Measurements from ENCODE around the gene TBC1D17.

Gene TBC1D17

GRCh38 chr19:49933643-49934042 is 56.1 kb downstream of the TBC1D17 start:
- no peak for DNase-seq (ENCODE audit: low read depth)
- no peak overlapping the region for H3K4me3 ChIP-seq (replicated peaks; ENCODE audit: low read depth, low read length)
- no peak for TF ChIP-seq CTCF (IDR thresholded peaks at IDR 0.05; ENCODE audit: low read length, missing control alignments)

GRCh38 chr19:49936549-49936948 is 59.0 kb downstream of the TBC1D17 start:
- no peak for DNase-seq (ENCODE audit: low read depth)
- H3K4me3 ChIP-seq (replicated peaks; ENCODE audit: low read depth, low read length), result no peak overlapping the region
- no peak for TF ChIP-seq CTCF (IDR thresholded peaks at IDR 0.05; ENCODE audit: low read length, missing control alignments)

- peak; percentile 96 for TF ChIP-seq CTCF (IDR thresholded peaks at IDR 0.05; ENCODE audit: low read length, missing control alignments)
- peak; percentile 75 for DNase-seq (ENCODE audit: low read depth)
- peak overlapping the region; percentile 21 for H3K4me3 ChIP-seq (replicated peaks; ENCODE audit: low read depth, low read length)
Measured at GRCh38 chr19:49937750-49938381, 60.4 kb downstream of the TBC1D17 start.
